Astrocyte of the cerebellum (primary cell): ENCODE data around the gene WDR72.

Experiments used
- DNase-seq: peaks from one replicate; pipeline ENCODE4 v3.0.0-alpha.2; 2011; ENCODE audit warnings: low read depth
- H3K4me3 ChIP-seq: 2 replicates; pipeline ENCODE4 v1.5.1; 2011; ENCODE audit warnings: mild to moderate bottlenecking, low read depth, low read length, moderate library complexity
- CTCF ChIP-seq: IDR thresholded peaks from 2 replicates; pipeline ENCODE4 v1.5.1; 2012; ENCODE audit warnings: low read length, low read depth, moderate library complexity, mild to moderate bottlenecking; ENCODE audit errors: missing control alignments
- in situ Hi-C: cut with HindIII; loops from 2 replicates; pipeline ENCODE4 v1.10.0; 2017; ENCODE audit warnings: low sequenced_read_pairs

The WDR72 gene

GRCh38 chr15:53520996-53521395 is 238.5 kb downstream of the WDR72 start:
- H3K4me3 ChIP-seq, result no peak overlapping the region
- no peak for TF ChIP-seq CTCF
- in situ Hi-C loops, result no loop called here
- DNase-seq, result peak; percentile 46

- in situ Hi-C loops, result no loop called here
- DNase-seq, result no peak
- H3K4me3 ChIP-seq, result no peak overlapping the region
- no peak for TF ChIP-seq CTCF
Measured at GRCh38 chr15:53513431-53513830, 246.0 kb downstream of the WDR72 start.

GRCh38 chr15:53512029-53512428 is 247.4 kb downstream of the WDR72 start:
- no peak for DNase-seq
- H3K4me3 ChIP-seq, result no peak overlapping the region
- in situ Hi-C loops, result no loop called here
- TF ChIP-seq CTCF, result no peak

GRCh38 chr15:53511175-53511574 is 248.3 kb downstream of the WDR72 start:
- in situ Hi-C loops, result no loop called here
- no peak for TF ChIP-seq CTCF
- no peak overlapping the region for H3K4me3 ChIP-seq
- no peak for DNase-seq

GRCh38 chr15:53506370-53506769 is 253.1 kb downstream of the WDR72 start:
- TF ChIP-seq CTCF, result no peak
- in situ Hi-C loops, result no loop called here
- H3K4me3 ChIP-seq, result no peak overlapping the region
- no peak for DNase-seq

- no peak overlapping the region for H3K4me3 ChIP-seq
- no peak for TF ChIP-seq CTCF
- in situ Hi-C loops, result no loop called here
- DNase-seq, result no peak
Measured at GRCh38 chr15:53498996-53499395, 260.5 kb downstream of the WDR72 start.

- in situ Hi-C loops, result no loop called here
- no peak for TF ChIP-seq CTCF
Measured at GRCh38 chr15:53490341-53490740, 269.1 kb downstream of the WDR72 start.

More at GRCh38 chr15:53490341-53490740, 269.1 kb downstream of the WDR72 start:
- DNase-seq, result no peak
- no peak overlapping the region for H3K4me3 ChIP-seq
